Mesenchymal stem cell (in vitro differentiated cells and primary cell): ENCODE results near the gene IRF2BP2.
A peak's percentile ranks its signal among the peaks of the same experiment; 100 is the strongest.

ENCODE experiments used
- DNase-seq: peaks from one replicate; pipeline ENCODE4 v3.0.0-alpha.2; 2013
- H2AFZ ChIP-seq: one replicate; pipeline ENCODE4 v1.6.1; 2013; ENCODE audit warnings: low read depth, mild to moderate bottlenecking, control low read depth, inconsistent platforms, low read length, moderate library complexity
- H2AK5ac ChIP-seq: 2 replicates; pipeline ENCODE4 v1.6.1; 2013; ENCODE audit warnings: low read length, moderate library complexity, mild to moderate bottlenecking, inconsistent platforms; ENCODE audit not compliant: severe bottlenecking
- H2BK120ac ChIP-seq: one replicate; pipeline ENCODE4 v1.6.1; 2013; ENCODE audit warnings: low read depth, mild to moderate bottlenecking, inconsistent platforms, low read length, moderate library complexity
- H2BK12ac ChIP-seq, 2 experiments: one replicate each; pipeline ENCODE4 v1.6.1; 2013; ENCODE audit warnings: inconsistent platforms in 2 of 2, low read length in 2 of 2, mild to moderate bottlenecking in 2 of 2, moderate library complexity in 2 of 2, control low read depth in 1 of 2
- H2BK15ac ChIP-seq: one replicate; pipeline ENCODE4 v1.6.1; 2013; ENCODE audit warnings: mild to moderate bottlenecking, low read depth, inconsistent platforms; ENCODE audit not compliant: poor library complexity, severe bottlenecking
- H2BK5ac ChIP-seq: 2 replicates; pipeline ENCODE4 v1.6.1; 2013; ENCODE audit warnings: low read depth, mild to moderate bottlenecking, low read length, control low read depth, inconsistent platforms; ENCODE audit not compliant: poor library complexity, severe bottlenecking
- H3K14ac ChIP-seq, 2 experiments: one replicate each; pipeline ENCODE4 v1.6.1; 2013; ENCODE audit warnings: inconsistent platforms in 2 of 2, low read length in 2 of 2, control low read depth in 1 of 2, mild to moderate bottlenecking in 1 of 2, moderate library complexity in 1 of 2
- H3K18ac ChIP-seq, 2 experiments: one replicate each; pipeline ENCODE4 v1.6.1; 2013; ENCODE audit warnings: inconsistent platforms in 2 of 2, low read length in 2 of 2, control low read depth in 1 of 2, low read depth in 1 of 2, mild to moderate bottlenecking in 1 of 2
- H3K23ac ChIP-seq, 2 experiments: one replicate each; pipeline ENCODE4 v1.6.1; 2013; ENCODE audit warnings: inconsistent platforms in 2 of 2, low read length in 2 of 2, mild to moderate bottlenecking in 2 of 2, moderate library complexity in 2 of 2, control low read depth in 1 of 2
- H3K27ac ChIP-seq: 2 replicates; pipeline ENCODE4 v1.5.1; 2013; ENCODE audit warnings: mild to moderate bottlenecking, moderate library complexity, low read length, control low read depth, inconsistent platforms; ENCODE audit not compliant: poor library complexity, severe bottlenecking
- H3K27me3 ChIP-seq, 2 experiments: 2 replicates each; pipeline versions ENCODE4 v1.6.1 to v1.7.0; 2013; ENCODE audit warnings: low read length in 2 of 2, mild to moderate bottlenecking in 2 of 2, moderate library complexity in 2 of 2, control low read depth in 1 of 2, inconsistent platforms in 1 of 2; ENCODE audit not compliant: control insufficient read depth in 1 of 2, insufficient read depth in 1 of 2
- H3K36me3 ChIP-seq, 2 experiments: 2 replicates each; pipeline versions ENCODE4 v1.6.1 to v1.7.0; 2013; ENCODE audit warnings: low read length in 2 of 2, control low read depth in 1 of 2, inconsistent platforms in 1 of 2, low read depth in 1 of 2, mild to moderate bottlenecking in 1 of 2; ENCODE audit not compliant: insufficient read depth in 2 of 2, control insufficient read depth in 1 of 2
- H3K4ac ChIP-seq, 2 experiments: one replicate each; pipeline ENCODE4 v1.6.1; 2013; ENCODE audit warnings: inconsistent platforms in 2 of 2, low read length in 2 of 2, mild to moderate bottlenecking in 2 of 2, moderate library complexity in 2 of 2, control low read depth in 1 of 2, low read depth in 1 of 2
- H3K4me1 ChIP-seq: 2 replicates; pipeline ENCODE4 v1.6.1; 2013; ENCODE audit warnings: low read depth, low read length, control low read depth; ENCODE audit not compliant: control insufficient read depth, insufficient read depth
- H3K4me2 ChIP-seq: 2 replicates; pipeline ENCODE4 v1.6.1; 2013; ENCODE audit warnings: low read length, mild to moderate bottlenecking, inconsistent platforms; ENCODE audit not compliant: poor library complexity, severe bottlenecking
- H3K4me3 ChIP-seq, 2 experiments: 2 replicates each; pipeline versions ENCODE4 v1.5.1 to v1.7.0; 2013; ENCODE audit warnings: low read length in 2 of 2, mild to moderate bottlenecking in 2 of 2, control low read depth in 1 of 2, low read depth in 1 of 2; ENCODE audit not compliant: insufficient read depth in 1 of 2
- H3K79me1 ChIP-seq: replicated peaks from 2 replicates; pipeline ENCODE4 v1.6.1; 2013; ENCODE audit warnings: mild to moderate bottlenecking, control low read depth, low read length, inconsistent platforms; ENCODE audit not compliant: poor library complexity, severe bottlenecking
- H3K9ac ChIP-seq: 2 replicates; pipeline ENCODE4 v1.7.0; 2013; ENCODE audit warnings: mild to moderate bottlenecking, low read length, moderate library complexity
- H3K9me3 ChIP-seq: 2 replicates; pipeline ENCODE4 v1.7.0; 2013; ENCODE audit warnings: mild to moderate bottlenecking, low read length; ENCODE audit not compliant: control insufficient read depth
- H4K8ac ChIP-seq: one replicate; pipeline ENCODE4 v1.6.1; 2013; ENCODE audit warnings: inconsistent platforms, mild to moderate bottlenecking, low read length, moderate library complexity
- H4K91ac ChIP-seq: one replicate; pipeline ENCODE4 v1.6.1; 2013; ENCODE audit warnings: mild to moderate bottlenecking, low read length, inconsistent platforms
- WGBS: methylation state at CpG from one replicate; pipeline ENCODE4 v1.1.7; 2013; ENCODE audit warnings: mixed read lengths; 5-methylcytosine and 5-hydroxymethylcytosine counted together

The IRF2BP2 gene

DNA sequence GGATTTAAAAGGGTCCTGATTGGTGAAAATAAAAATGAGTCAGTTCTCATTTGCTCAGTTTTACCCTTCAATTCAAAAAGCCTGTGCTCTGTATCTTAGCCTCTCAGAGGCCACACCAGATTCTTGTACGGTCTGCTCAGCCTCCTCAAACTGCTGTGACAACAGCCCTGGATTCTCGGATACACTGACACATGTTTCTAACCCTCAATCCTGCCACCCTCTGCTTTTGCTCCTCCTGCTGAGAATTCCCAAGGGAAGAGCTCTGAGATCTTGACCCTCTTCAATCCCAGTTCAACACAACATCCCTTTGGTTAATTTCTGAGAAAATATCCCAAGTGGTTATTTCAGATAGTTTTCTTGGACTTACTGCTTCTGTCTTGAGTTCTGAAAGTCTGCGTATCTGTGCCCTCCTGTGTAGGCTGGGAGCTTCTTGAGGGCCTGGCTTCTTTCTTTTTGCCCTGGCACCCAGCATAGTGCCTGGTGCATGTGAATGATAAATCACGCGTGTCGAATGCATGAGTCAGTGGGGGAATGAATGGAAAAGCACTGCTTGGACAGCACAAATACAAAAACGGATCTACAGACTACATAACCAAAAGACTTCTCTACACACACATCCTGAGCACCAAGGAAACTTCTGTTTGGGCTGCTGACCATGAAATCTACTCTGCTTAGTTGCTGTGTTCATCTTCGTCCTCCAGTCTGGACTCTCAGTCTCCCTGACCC is 24.5 kb downstream of the IRF2BP2 start:
- Histone ChIP-seq H3K18ac (peak overlapping the region in 1 of 2 experiments; percentile 60), H2AFZ (no peak overlapping the region), H3K14ac (peak overlapping the region in 1 of 2 experiments; percentile 71), H3K4me1 (peaks cover 2% of the 10 kb centered on the region), H3K4me2 (no peak overlapping the region), H2BK5ac (no peak overlapping the region), H4K8ac (no peak overlapping the region), H3K9me3 (no peaks in the 10 kb centered on the region), H2AK5ac (no peak overlapping the region), H3K9ac (peak overlapping the region; percentile 83), H4K91ac (no peak overlapping the region), H3K79me1 (no peaks in the 10 kb centered on the region), H3K23ac (no peak overlapping the region), H3K36me3 (no peaks in the 10 kb centered on the region), H3K4me3 (peak overlapping the region in 1 of 2 experiments; percentile 52), H2BK15ac (no peak overlapping the region), H3K27me3 (no peaks in the 10 kb centered on the region), H2BK12ac (no peak overlapping the region), H3K27ac (no peak overlapping the region), H3K4ac (peak overlapping the region in 1 of 2 experiments; percentile 4), H2BK120ac (no peak overlapping the region)
- 66% methylated on average over 8 of the region's 8 CpGs for WGBS
- peak; percentile 72 for DNase-seq

DNA sequence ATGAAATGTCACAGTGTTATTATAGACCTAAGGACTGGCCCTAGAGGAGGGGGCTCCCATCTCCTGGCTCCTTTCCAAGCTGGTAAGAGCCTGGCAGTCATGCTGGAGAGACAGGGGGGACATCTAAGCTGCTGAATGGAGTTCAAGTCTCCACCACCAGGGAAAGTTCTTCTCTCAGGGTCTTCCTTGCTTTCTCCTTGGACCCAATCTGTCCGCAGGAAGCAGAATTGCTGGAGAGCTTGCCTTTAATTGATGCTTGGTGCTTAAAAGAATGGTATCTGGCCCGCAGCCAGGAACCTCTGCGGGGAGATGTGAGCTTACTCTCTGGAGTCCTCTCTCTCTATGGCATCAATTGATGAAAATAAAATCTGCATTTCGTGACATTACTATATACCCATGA is 25.1 kb downstream of the IRF2BP2 start:
- Histone ChIP-seq H3K4me3 (peak overlapping the region in 1 of 2 experiments; percentile 52), H4K91ac (no peak overlapping the region)

DNA sequence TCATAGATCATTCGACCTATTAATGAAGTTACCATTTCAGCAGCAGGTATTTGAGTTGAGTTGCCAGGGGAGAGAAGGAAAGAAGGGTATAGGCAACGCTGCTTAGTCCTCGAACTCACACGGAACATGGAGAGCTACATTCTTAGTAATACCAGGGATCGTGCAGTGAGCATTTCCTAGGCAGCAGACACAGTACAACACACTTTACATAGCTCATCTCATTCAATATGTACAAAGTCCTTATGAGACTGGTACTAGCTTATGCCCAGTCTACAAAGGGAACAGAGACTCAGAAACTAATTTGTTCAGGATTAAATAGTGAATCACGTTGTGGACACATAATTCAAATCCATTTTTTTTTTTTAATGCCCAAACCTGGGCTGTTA is 25.6 kb downstream of the IRF2BP2 start:
- no peak overlapping the region for H2AFZ ChIP-seq
- DNase-seq = no peak
- no peak overlapping the region for H3K23ac ChIP-seq
- H4K8ac ChIP-seq = no peak overlapping the region
- no peak overlapping the region for H3K14ac ChIP-seq
- no peaks in the 10 kb centered on the region for H3K9me3 ChIP-seq
- H2AK5ac ChIP-seq = no peak overlapping the region
- no peak overlapping the region for H3K4me3 ChIP-seq
- no peak overlapping the region for H2BK12ac ChIP-seq
- no peak overlapping the region for H2BK120ac ChIP-seq
- H4K91ac ChIP-seq = no peak overlapping the region
- WGBS = 80% methylated on average over 5 of the region's 6 CpGs
- no peak overlapping the region for H2BK5ac ChIP-seq
- H3K27ac ChIP-seq = no peak overlapping the region
- H3K27me3 ChIP-seq = no peaks in the 10 kb centered on the region
- no peak overlapping the region for H2BK15ac ChIP-seq
- no peaks in the 10 kb centered on the region for H3K36me3 ChIP-seq
- H3K79me1 ChIP-seq = no peaks in the 10 kb centered on the region
- H3K9ac ChIP-seq = peak overlapping the region; percentile 83
- no peak overlapping the region for H3K4ac ChIP-seq
- peaks cover 2% of the 10 kb centered on the region for H3K4me1 ChIP-seq
- H3K18ac ChIP-seq = no peak overlapping the region
- H3K4me2 ChIP-seq = no peak overlapping the region

More for the DNA sequence above, 25.1 kb downstream of the IRF2BP2 start:
- no peak overlapping the region for H3K4ac ChIP-seq
- no peaks in the 10 kb centered on the region for H3K9me3 ChIP-seq
- H3K23ac ChIP-seq = no peak overlapping the region
- WGBS = 69% methylated on average over 3 of the region's 4 CpGs
- H3K27ac ChIP-seq = no peak overlapping the region
- no peak overlapping the region for H3K4me2 ChIP-seq
- H3K9ac ChIP-seq = peak overlapping the region; percentile 83
- H2BK120ac ChIP-seq = no peak overlapping the region
- no peak overlapping the region for H2AFZ ChIP-seq
- H3K36me3 ChIP-seq = no peaks in the 10 kb centered on the region
- DNase-seq = peak; percentile 42
- H2BK5ac ChIP-seq = no peak overlapping the region
- no peak overlapping the region for H4K8ac ChIP-seq
- no peak overlapping the region for H2AK5ac ChIP-seq
- H3K27me3 ChIP-seq = no peaks in the 10 kb centered on the region
- H3K79me1 ChIP-seq = no peaks in the 10 kb centered on the region
- H3K4me1 ChIP-seq = peaks cover 2% of the 10 kb centered on the region
- no peak overlapping the region for H3K14ac ChIP-seq
- H2BK15ac ChIP-seq = peak overlapping the region; percentile 56
- no peak overlapping the region for H3K18ac ChIP-seq
- peak overlapping the region in 1 of 2 experiments; percentile 39 for H2BK12ac ChIP-seq

GRCh38 chr1:234583755-234584419 is 26.1 kb downstream of the IRF2BP2 start:
- DNase-seq = no peak
- H3K4me2 ChIP-seq = no peak overlapping the region
- peaks cover 2% of the 10 kb centered on the region for H3K4me1 ChIP-seq
- no peak overlapping the region for H3K4me3 ChIP-seq
- no peaks in the 10 kb centered on the region for H3K9me3 ChIP-seq
- no peak overlapping the region for H3K4ac ChIP-seq
- no peak overlapping the region for H2AFZ ChIP-seq
- H2AK5ac ChIP-seq = no peak overlapping the region
- H3K14ac ChIP-seq = no peak overlapping the region
- no peak overlapping the region for H2BK120ac ChIP-seq
- no peak overlapping the region for H2BK12ac ChIP-seq
- no peaks in the 10 kb centered on the region for H3K27me3 ChIP-seq
- H3K9ac ChIP-seq = no peak overlapping the region
- H3K18ac ChIP-seq = no peak overlapping the region
- H4K91ac ChIP-seq = no peak overlapping the region
- no peak overlapping the region for H3K23ac ChIP-seq
- no peak overlapping the region for H4K8ac ChIP-seq
- no peak overlapping the region for H2BK5ac ChIP-seq
- H2BK15ac ChIP-seq = peak overlapping the region; percentile 12
- WGBS = 97% methylated on average over 9 of the region's 9 CpGs
- no peak overlapping the region for H3K27ac ChIP-seq
- no peaks in the 10 kb centered on the region for H3K36me3 ChIP-seq
- no peaks in the 10 kb centered on the region for H3K79me1 ChIP-seq
